HepG2 (cell line): ENCODE data around the gene AGT.

Experiments
- ARID3A ChIP-seq: IDR thresholded peaks from 2 replicates; pipeline ENCODE4 v1.6.1; 2012; ENCODE audit warnings: low read depth, low read length, improper control_type of control experiment
- CREB1 ChIP-seq, 2 experiments: fragments of 450-650 bp in 1 of 2; IDR thresholded peaks; 2 replicates each; pipeline ENCODE4 v1.6.1; 2016 to 2017; ENCODE audit warnings: control low read depth in 1 of 2, mild to moderate bottlenecking in 1 of 2, missing compliant biosample characterization in 1 of 2, missing genetic modification characterization in 1 of 2
- HBP1 ChIP-seq: IDR thresholded peaks from 2 replicates; pipeline ENCODE4 v1.6.1; 2016; ENCODE audit warnings: low read depth, control low read depth
- NR3C1 ChIP-seq: sonication (generic); formaldehyde crosslinking; IDR thresholded peaks from 2 replicates; pipeline ENCODE4 v1.4.0; 2020; ENCODE audit warnings: missing genetic modification reagents
- POLR2A ChIP-seq, 2 experiments: IDR thresholded peaks; 2 replicates each; pipeline ENCODE4 v1.6.1; 2011; ENCODE audit warnings: low read depth in 2 of 2, low read length in 2 of 2, mild to moderate bottlenecking in 1 of 2, moderate library complexity in 1 of 2; ENCODE audit not compliant: insufficient read depth in 1 of 2
- POLR2AphosphoS5 ChIP-seq: IDR thresholded peaks from 2 replicates; pipeline ENCODE4 v1.6.1; 2012; ENCODE audit warnings: low read depth, low read length
- RNF2 ChIP-seq: fragments of 450-650 bp; conservative IDR thresholded peaks from 2 replicates; pipeline ENCODE4 v1.6.1; 2016; ENCODE audit warnings: low read depth
- SMC3 ChIP-seq: IDR thresholded peaks from 2 replicates; pipeline ENCODE4 v1.6.1; 2011; ENCODE audit warnings: low read length, improper control_type of control experiment
- ZNF296 ChIP-seq: sonication (generic); formaldehyde crosslinking; conservative IDR thresholded peaks from 2 replicates; pipeline ENCODE4 v1.5.0; 2020; ENCODE audit warnings: mild to moderate bottlenecking, missing genetic modification reagents
- ZNF329 ChIP-seq: sonication (generic); formaldehyde crosslinking; IDR thresholded peaks from 2 replicates; pipeline ENCODE4 v1.9.0; 2021; ENCODE audit warnings: low read depth, mild to moderate bottlenecking, missing genetic modification reagents

GRCh38 chr1:230669543-230669942 is 44.4 kb downstream of the AGT start:
- TF ChIP-seq CREB1 (IDR thresholded peaks at IDR 0.05) (no peak), CREB1 (CRISPR knock-in tag; IDR thresholded peaks at IDR 0.05) (no peak), SMC3 (no peak), ARID3A (no peak), POLR2AphosphoS5 (no peak), ZNF329 (CRISPR knock-in tag) (no peak), POLR2A (IDR thresholded peaks at IDR 0.05; ENCODE audit: insufficient read depth in 1 of 2, low read depth in 2 of 2, low read length in 2 of 2) (no peak), RNF2 (no peak), NR3C1 (CRISPR knock-in tag) (no peak), ZNF296 (CRISPR knock-in tag) (no peak), HBP1 (CRISPR knock-in tag) (no peak)
